HG02759 (cell line): ENCODE results near the gene NDUFB2.
"Not testable (repeated sequence)": the region's sequence is repeated elsewhere in the genome, so short reads cannot be mapped to it uniquely, and the experiment has no call there.

ENCODE experiments used
- ATAC-seq: cut with Tn5 transposase; IDR thresholded peaks from one replicate; pipeline ENCODE4 v1.9.1; 2021; ENCODE audit warnings: mild to moderate bottlenecking, moderate library complexity; ENCODE audit not compliant: unreplicated experiment

NDUFB2 gene

DNA sequence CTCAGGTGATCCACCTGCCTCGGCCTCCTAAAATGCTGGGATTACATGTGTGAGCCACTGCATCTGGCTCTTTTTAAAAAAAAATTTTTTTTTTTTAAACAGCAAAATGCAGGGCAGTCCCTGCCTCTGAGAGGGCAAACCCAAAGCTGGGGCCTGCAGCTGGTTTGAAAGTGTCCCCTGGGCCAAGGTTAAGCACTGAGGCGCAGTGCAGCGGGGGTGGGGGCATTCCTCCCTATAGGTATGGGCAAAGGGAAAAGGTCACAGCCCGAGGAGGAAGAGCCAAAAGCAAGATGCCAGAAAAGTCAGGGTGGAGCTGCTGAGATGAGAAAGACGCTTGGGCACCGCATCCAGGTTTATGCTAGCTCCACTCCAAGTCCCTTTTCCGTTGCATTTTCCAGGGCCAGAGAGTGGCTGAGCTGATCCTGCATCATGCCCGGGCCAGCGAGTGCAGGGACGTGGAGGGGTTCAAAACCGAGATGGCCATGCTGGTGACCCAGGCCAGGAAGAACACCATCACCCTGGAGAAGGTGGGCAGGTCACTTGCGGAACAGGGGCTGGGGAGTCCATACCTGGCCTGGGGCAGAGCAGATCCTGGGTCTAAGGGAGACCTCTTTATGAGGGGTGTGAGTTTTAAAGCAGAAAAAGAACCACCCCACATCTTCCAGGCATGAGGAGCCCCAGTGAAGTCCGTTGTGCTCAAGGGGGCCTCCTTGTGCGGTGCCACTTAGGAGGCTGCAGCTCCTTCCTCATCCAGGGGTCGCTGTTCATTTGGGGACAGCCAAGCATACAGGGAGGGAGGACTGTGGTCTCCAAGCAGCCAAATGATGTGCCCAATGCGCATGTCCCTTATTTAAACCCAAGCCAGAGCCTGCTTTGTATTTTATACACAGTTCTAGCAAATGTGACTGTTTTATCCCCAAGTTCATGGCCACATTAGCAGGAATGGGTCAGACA is 7.0 kb upstream of the NDUFB2 start:
- ATAC-seq, result no peak

DNA sequence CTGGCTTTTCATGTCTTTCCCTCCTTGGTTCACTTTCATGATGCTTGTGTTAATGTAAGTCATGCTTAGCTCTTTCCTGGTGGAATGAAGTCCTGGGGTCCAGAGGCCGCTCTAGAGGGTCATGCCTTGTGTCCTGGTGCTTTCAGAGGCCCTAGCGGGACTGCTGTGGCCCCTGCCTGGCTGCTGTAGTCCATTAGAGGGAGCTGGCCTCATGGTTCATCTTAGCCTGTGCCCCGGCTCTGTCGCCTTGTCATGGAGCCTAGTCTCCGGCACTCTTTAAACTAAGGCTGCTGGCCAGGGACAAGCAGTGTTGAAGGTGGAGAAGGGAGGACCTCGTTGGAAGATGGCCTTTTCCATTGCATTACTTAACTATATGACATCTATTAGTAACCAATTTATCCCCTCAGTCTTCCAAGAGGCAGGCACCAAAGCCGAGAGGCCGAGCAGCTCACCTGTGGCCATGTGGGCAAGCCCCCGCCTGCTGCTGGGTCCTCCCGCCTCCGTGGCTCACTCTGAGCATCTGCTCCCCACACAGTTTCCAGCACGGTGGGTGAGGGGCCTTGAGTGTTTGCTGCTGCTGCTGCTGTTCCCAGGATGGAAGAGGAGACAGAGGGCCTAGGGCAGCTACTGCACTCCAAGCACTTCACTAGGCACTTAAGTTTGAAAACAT is 5.0 kb upstream of the NDUFB2 start:
- ATAC-seq, result no peak

DNA sequence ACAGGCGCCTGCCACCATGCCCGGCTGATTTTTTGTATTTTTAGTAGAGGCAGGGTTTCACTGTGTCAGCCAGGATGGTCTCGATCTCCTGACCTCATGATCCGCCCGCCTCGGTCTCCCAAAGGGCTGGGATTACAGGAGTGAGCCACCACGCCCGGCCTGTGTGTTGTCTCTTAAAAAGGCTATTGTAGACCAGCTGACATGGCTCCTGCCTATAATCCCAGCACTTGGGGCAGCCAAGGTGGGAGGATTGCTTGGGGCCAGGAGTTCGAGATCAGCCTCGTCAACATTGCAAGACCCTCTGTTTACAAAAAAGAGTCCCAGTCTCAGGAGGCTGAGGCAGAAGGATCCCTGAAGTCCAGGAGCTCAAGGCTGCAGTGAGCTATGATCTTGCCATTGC is 2.7 kb upstream of the NDUFB2 start:
- ATAC-seq, result not testable (repeated sequence)

DNA sequence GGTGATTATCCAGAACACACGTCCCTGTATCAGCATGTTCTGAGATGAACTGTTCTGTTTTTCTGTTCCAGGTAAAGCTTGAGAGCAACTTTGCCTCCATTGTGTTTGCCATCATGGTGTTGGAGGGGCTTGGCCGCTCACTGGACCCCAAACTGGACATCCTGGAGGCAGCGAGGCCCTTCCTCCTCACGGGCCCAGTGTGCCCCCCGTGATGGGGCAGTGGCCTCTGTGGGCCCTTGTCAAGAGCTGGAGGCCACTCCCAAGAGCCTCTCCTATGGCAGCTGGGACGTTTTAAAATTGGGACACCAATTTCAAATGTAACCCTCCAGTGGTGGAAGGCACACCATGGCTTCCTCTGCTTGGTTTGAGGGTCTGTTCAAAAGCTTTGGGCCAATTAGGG is 1.9 kb upstream of the NDUFB2 start:
- no peak for ATAC-seq

DNA sequence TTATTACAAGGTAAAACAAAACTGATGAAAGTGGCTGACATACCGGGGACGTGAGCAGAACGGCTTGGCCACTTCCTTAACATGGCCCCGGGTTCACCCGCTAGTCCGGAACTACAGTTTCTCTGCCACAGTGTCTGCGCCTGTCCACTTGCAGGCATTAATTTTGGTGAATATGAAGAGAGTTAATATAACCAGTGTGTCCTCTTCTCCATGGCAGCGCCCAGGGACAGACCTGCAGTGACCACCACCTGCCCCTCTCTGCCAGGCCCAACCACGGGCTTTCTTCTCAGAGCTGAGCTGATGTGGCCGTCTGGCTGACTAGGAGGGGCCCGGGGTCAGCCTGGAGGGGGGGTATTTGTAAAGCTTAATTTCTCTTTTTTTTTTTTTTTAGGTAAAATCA is 1.1 kb upstream of the NDUFB2 start:
- no peak for ATAC-seq

DNA sequence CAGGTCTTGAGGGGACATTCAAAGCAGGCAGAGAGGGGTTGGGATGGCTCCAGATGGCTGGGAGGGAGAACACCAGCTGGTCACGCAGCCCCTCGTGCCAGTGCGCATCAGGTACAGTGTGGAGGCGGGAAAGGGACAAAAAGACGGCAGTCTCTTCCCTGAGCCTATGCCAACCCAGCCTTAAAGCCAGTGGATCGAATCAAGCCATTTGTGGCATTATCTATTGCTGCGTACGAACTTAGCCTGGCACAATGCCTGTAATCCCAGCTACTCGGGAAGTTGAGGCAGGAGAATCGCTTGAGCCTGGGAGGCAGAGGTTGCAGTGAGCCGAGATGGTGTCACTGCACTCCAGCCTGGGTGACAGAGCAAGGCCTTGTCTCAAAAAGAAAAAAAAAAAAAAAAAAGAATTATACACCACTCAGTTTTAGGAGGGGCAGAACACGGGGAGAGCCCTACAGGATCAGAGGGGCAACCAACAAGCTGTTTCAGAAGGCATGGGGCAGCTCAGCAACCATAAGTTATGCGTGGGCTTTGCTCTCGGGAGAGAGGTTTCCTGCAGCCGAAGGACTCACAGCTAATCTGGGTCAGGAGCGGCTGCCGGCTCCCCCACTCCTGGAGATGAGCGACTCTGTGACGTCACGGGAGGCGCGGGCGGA is 356 bp upstream of the NDUFB2 start:
- no peak for ATAC-seq

DNA sequence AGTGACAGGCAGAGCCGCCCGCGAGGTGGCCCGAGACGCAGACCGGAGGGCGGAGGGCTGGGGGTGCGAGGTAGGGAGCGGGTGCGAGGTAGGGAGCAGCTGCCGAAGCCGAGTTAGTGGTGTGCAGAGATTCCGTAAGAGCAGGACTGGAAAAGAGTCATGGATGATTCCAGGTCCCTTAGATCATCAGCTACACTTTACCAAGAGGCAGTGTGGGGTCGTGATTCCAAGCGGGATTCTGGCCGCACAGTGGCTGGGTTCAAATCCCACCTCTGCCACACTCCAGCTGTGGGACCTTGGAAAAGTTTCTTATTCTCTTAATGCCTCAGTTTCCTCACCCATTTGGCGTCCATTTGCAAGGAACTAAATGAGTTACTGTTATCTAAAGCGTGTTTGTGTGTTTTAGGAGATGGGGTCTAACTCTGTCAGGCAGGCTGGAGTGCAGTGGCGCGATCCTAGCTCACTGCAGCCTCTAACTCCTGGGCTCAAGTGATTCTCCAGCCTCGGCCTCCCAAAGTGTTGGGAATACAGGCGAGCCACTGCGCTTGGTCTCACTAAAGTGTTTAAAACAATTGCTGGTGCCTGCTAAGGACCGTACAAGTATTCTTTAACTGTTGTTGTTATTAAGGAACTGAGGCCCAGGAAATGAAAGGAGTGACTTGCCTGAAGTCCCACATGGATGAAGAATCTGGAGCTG is 1.1 kb downstream of the NDUFB2 start:
- no peak for ATAC-seq

DNA sequence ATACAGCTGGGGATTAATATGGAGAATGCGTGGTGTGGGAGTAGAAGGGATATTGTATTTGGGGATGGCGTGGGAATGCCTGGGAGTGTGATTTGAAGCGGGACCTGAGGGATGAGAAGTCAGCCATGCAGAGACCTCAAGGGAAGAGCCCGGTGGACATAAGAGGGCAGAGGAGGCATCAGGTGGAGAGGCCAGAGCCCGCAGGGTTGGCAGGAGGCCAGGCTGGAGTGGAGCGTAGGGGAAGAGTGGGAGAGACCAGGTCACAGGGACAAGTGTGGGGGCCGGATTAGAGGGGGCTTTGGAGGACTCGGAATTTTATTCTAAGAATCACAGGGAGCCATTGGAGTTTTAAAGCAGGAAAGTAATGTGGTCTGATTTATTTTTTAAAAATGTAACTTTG is 2.0 kb downstream of the NDUFB2 start:
- no peak for ATAC-seq

DNA sequence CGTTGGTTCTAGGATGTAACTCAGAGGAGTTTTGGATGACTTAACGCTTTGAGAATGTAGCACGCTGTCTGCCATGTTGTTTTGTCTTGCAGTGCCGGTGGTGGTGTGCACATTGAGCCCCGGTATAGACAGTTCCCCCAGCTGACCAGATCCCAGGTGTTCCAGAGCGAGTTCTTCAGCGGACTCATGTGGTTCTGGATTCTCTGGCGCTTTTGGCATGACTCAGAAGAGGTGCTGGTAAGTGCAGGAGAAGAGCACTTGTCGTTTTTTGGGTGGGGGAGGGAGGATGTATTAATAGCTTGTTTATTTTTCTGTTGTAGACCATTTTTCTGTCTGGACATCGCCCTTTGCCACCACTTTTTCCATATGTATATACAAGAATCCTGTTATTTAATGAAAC is 6.3 kb downstream of the NDUFB2 start:
- ATAC-seq, result no peak

DNA sequence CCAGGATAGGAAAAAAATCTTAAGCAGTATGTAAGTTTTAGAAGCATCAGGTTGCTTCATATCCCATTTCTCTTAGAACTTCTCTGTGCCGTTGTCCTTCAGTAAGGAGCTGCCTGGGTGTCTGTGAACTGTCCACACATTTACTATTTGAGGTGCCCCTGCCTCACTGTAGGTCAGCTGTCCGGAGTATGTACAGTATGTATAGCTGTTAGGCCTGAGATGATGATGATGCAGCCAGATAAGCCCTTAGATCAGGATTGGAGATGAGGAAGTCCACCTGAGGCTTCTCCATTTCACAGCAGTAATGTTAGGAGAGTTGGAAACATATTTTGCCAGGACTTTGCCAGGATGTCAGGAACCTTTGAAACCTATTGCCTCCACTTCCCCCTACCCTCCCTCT is 7.7 kb downstream of the NDUFB2 start:
- ATAC-seq, result no peak

DNA sequence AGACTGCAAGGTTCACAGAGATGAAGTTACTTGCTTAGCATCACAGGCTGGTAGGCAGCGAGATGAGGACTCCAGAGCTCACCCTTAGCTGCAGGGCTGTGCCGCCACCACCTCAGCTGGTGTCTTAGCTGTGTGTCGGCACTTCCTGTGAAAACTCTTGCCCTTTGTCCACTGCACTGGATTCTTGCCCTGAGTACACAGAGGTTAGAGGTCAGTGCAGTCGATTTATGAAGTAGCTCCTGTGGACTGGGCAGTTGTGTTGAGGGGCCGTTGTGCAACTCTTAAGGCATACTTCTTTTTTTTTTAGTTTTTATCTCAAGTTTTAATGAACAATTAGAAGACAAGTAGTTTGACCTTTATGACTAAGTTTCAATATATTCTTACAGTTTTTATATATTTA is 10.6 kb downstream of the NDUFB2 start:
- no peak for ATAC-seq

DNA sequence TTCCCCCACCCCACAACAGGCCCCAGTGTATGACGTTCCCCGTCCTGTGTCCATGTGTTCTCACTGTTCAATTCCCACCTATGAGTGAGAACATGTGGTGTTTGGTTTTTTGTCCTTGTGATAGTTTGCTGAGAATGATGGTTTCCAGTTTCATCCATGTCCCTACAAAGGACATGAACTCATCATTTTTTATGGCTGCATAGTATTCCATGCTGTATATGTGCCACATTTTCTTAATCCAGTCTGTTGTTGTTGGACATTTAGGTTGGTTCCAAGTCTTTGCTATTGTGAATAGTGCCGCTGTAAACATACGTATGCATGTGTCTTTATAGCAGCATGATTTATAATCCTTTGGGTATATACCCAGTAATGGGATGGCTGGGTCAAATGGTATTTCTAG is 12.3 kb downstream of the NDUFB2 start:
- not testable (repeated sequence) for ATAC-seq

DNA sequence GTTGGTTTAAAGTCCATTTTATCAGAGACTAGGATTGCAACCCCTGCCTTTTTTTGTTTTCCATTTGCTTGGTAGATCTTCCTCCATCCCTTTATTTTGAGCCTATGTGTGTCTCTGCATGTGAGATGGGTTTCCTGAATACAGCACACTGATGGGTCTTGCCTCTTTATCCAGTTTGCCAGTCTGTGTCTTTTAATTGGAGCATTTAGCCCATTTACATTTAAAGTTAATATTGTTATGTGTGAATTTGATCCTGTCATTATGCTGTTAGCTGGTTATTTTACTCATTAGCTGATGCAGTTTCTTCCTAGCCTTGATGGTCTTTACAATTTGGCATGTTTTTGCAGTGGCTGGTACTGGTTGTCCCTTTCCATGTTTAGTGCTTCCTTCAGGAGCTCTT is 15.9 kb downstream of the NDUFB2 start:
- not testable (repeated sequence) for ATAC-seq

DNA sequence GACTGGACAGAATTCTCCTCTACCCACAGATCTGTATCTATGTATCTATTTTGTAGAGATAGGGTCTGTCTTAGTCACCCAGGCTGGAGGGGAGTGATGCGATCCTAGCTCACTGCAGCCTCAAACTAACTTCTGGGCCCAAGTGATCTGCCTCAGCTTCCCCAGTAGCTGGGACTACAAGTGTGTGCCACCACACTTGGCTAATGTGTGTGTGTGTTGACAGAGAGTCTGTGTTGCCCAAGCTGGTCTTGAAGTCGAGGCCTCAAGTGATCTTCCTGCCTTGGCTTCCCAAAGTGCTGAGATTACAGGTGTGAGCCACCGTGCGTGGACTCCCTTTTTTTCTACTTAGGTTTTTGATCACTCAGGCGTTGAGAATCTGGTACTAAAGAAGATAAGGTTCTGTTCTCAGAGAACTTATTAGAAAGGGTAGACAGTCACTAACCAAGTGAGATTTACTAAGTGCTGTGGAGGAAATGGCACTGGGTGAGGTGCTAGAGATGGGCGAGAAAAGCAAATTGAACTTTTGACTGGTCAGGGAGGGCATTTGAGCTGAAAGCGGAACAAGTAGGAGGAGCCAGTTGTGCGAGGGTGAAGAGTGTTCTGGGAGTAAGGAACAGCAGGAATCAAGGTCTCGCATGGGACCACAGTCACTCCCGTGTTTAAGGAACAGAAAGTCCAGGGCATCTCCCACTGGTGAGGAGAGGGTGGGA is 18.0 kb downstream of the NDUFB2 start:
- ATAC-seq, result no peak

DNA sequence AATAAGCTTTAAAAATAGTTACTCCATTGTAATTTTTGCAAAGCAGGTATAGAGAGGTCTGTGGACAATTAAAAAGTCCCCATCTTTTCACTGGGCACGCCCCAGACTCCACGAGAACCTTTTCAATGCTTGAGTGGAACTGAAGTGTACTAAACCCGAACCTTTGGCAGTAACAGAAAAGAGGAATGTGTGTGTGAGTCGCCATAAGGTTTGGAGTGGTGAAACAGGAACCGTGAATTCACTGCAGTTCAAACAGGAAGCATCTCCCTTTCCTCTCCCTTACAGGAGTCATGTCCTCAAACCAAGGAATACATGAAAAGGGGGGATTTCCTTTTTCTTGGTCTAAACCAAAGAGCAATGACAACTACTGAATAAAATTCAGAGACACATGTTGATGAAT is 23.2 kb downstream of the NDUFB2 start:
- ATAC-seq, result no peak

DNA sequence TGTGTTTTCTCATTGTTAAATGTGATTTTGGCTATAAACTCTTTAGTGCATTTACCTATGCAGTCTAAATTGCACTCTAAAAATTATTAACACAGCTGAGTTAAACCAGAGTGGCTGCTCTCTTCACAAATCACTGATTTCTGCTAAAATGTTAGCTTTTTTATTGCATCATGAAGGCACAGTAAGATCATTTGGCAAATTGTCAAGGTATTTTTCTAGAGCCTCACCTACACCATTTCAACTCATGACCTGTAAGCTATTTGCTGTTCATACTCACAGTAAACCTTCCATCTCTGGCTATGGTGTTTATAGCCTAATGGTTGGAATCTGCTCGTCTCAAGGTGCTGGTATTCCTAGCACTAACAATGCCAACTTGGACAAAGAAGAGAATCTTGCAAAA is 25.7 kb downstream of the NDUFB2 start:
- ATAC-seq, result no peak

DNA sequence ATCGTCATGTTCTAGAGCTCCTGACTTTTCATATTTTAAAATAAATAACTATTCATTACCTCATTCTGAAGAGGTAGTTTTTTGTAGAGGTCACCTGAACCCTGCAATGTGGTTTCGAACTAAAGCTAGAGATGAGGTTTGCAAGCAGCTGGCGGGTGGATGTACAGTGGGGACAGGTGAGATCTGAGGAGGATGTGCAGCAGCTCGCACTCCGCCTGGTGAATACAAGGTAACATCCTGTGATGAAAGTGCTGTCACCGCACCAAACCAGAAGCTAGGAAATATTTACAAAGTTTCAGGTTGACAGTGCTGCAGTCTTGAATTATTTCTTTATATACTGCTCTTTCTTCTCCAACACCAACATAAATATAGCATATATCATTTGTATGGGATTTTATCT is 26.5 kb downstream of the NDUFB2 start:
- no peak for ATAC-seq

DNA sequence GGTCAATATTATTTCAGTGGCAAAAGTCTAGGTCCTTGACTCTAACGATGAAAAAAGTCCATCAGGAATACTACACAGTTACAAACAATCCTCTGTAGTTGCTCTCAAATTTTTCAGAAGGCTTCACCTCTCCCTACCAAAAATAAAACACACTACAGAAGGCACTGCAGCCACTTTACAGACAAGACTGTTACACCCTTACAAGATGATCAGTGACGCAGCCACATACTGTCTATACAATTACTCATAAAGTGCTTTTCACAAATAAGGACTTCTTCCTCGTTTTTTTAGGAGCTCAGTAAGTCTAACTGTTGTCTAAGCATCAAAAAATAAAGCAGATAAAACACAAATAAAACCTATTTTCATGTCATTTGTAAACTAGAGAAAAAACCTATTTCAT is 27.1 kb downstream of the NDUFB2 start:
- no peak for ATAC-seq

DNA sequence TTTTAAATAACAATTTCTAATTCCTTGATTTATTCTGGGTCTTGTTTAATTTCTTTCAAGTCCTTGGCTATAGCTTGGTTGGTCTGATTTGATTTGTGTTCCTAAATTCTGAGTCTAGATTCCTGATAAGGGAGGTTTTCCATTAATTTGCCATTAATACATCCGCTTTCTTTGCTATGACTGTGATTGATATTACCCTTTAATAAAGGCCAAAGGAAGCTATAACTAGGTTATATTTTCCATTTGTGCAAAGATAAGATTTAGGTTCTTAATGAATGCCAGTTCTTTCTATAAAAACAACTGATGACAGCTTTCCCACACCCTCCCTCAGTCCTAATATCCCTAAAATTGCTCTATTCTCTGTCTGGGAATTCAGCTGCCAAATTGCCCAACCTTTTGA is 28.2 kb downstream of the NDUFB2 start:
- no peak for ATAC-seq

DNA sequence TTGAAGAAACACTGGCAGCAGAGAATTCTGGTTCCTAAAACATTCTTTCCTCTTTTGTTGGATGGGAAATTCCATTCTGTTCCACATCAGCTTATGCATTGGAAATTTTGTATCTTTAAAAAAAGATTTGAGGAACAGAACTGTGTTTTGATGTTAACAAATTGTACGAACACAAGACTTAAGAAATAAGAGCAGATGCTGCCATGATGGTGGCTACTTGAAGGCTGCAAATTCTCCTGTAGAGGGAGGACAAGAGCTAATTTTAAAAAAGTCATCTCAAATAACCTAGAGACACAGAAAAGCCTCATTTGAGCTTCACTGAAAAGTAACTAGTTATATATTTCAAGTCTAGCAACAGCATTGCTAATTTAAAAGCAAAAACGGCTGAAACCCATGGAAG is 29.8 kb downstream of the NDUFB2 start:
- no peak for ATAC-seq

DNA sequence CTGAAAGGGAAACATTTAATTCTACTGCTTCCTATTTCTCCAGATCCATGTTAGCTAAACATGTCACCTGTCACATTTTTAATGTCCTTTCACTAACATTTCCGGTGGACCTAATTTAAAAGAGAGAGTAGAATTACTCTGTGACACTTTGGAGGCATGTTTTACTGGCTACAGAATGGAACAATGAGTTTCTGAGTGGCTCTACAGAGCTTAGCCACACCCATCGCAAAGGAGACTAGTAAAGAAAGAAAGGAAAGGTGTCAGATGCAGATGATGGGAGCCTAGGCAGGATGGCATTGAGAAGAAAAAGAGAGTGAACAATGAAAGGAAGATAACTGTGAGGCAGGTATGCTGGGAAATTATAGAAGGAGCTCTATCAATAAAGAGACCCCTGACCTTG is 35.9 kb downstream of the NDUFB2 start:
- no peak for ATAC-seq
